Coronary artery (tissue), 2 donors: ENCODE data around the gene CARMIL3.
"Not testable (repeated sequence)": the region's sequence is repeated elsewhere in the genome, so short reads cannot be mapped to it uniquely, and the experiment has no call there.

Experiments used
- DNase-seq: peaks from one replicate; pipeline ENCODE4 v3.0.0-alpha.2; 2017; ENCODE audit warnings: low spot score
- H3K27ac ChIP-seq, 2 donors: fragments of 200-600 bp; sonication (generic); one replicate each; pipeline ENCODE4 v1.5.1; 2016 to 2019
- H3K4me3 ChIP-seq: fragments of 200-600 bp; sonication (generic); 2 replicates; pipeline ENCODE4 v1.5.1; 2016; ENCODE audit warnings: mild to moderate bottlenecking, moderate library complexity
- CTCF ChIP-seq: fragments of 200-600 bp; sonication (generic); IDR thresholded peaks from one replicate; pipeline ENCODE4 v1.5.1; 2019; ENCODE audit warnings: antibody characterized with exemption

CARMIL3 gene

DNA sequence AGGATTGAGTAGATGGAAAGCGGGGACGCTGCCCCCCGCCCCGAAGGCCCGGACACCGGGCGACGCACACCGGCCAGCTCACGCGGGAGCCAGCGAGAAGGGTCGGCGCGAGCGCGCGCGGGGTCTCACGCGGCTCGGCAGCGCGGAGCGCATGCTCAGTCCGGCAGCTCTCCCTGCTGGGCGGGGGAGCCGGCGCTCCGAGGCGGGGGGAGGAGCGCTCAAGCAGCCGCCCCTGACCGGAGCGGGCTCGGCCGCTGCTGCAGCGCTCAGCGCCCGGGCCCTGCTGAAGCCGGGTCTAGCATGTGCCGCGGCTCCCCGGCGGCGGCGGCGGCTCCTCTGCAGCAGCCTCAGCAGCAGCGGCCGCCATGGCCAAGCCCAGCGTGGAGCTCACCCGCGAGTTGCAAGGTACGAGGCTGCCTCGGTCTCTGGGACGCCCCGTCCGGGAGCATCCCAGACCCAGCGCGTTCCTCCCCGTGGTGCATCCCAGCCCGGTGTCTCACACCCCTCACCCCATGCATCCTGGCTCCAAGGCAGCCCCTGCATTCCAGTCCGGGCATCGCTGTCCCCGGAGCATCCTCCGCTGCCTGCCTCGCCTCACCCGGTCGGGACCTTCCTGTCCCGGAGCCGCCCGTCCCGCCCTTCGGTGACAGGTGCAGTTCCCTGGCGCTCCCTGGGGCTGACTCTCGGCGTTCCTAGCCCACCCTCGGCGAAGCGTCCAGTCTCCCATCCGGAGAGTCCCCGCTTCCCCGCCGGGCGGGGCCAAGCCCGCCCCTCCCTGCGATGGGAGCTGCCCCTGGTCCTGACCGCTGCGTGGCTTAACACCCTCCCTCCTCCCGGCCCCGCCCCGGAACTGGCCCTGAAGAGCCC, at the start of gene CARMIL3:
TSS of gene CARMIL3 (plus strand) at position 221 of the 867 bp plus-strand sequence. CDS start at position 366, 145 bp downstream.
- peak within 1 kb of the TSS in 1 of 2 donors; percentile 23 for H3K27ac ChIP-seq
- peak; percentile 75 for DNase-seq
- peak within 1 kb of the TSS; percentile 77 for H3K4me3 ChIP-seq
- no peak for TF ChIP-seq CTCF

DNA sequence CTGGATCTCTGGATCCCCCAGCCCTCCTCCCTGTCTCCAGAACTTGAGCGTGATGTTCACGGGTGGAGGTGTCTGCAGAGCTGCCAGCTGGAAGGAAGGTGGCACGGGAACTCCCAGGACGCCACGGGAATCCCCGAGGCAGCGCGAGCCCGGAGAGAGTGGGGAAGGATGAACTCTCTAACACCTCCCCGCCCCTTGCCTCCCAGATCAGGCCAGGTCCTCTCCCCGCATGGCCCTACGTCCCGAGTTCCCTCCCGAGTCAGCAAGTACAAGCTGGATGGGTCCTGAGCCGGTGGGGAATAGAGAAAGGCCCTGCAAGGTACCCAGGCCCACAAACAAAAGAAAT, 45.4 kb upstream of the CARMIL3 start:
- peak overlapping the region; percentile 59 for H3K4me3 ChIP-seq
- DNase-seq = not testable (repeated sequence)
- peak overlapping the region in 1 of 2 donors; percentile 22 for H3K27ac ChIP-seq

DNA sequence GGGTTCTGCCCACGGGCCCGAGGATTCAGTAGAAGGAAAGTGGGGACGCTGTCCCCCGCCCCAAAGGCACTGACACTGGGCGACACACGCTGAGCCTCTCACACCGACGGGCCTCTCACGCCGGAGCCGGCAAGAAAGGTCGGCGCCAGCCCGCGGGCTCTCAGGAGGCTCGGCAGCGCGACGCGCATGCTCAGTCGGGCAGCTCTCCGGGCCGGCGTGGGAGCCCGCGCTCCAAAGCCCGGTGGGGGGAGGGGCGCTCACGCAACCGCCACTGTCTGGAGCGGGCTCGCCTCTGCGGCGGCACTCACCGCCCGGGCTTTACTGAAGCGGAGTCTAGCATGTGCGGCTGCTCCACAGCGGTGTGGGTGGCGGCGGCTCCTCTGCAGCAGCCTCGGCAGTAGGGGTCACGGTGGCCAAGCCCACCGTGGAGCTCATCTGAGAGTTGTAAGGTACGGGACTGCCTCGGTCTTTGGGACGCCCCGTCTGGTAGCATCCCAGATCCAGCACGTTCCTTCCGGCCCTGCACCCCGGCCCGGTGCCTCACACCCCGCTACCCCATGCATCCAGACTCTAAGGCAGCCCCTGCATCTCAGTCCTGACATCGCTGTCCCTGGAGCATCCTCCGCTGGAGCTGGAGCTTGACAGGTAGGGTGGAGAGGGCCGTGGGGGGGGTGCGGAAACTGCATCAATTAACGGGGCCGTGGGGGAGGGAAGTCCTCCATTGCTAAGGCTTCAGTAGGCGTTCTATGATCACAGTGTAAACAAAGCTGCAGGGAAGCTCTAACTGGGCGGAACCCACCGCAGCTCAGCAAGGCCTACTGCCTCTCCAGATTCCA, 44.8 kb upstream of the CARMIL3 start:
- H3K4me3 ChIP-seq = peak overlapping the region; percentile 59
- not testable (repeated sequence) for DNase-seq
- peak overlapping the region in 1 of 2 donors; percentile 37 for H3K27ac ChIP-seq

- no peak for TF ChIP-seq CTCF
- Histone ChIP-seq H3K27ac (no peak overlapping the region), H3K4me3 (no peak overlapping the region)
- DNase-seq = no peak
Measured at GRCh38 chr14:24011051-24011450, 40.8 kb upstream of the CARMIL3 start.

- H3K27ac ChIP-seq = peak overlapping the region in 1 of 2 donors; percentile 74
- DNase-seq, H3K4me3 ChIP-seq: not testable (repeated sequence)
Measured at GRCh38 chr14:24012726-24013273, 39.0 kb upstream of the CARMIL3 start.

- H3K4me3 ChIP-seq = no peak overlapping the region
- peak; percentile 84 for TF ChIP-seq CTCF
- no peak overlapping the region for H3K27ac ChIP-seq
- DNase-seq = no peak
Measured at GRCh38 chr14:24013654-24014514, 37.9 kb upstream of the CARMIL3 start.

DNA sequence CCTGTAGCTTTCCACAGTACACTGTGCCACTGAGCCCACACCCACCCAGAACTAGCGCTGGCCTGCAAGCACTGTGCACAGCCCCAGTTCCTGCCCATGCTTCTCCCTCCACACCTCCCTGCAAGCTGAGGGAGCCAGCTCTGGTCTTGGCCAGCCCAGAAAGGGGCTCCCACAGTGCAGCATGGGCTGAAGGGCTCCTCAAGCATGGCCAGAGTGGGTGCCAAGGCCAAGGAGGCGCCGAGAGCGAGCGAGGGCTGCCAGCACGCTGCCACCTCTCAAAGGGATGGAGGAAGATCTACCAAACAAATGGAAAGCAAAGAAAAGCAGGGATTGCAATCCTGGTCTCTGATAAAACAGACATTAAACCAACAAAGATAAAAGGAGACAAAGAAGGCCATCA, 36.1 kb upstream of the CARMIL3 start:
- H3K4me3 ChIP-seq, DNase-seq, H3K27ac ChIP-seq: not testable (repeated sequence)

- H3K4me3 ChIP-seq, H3K27ac ChIP-seq, DNase-seq: not testable (repeated sequence)
Measured at GRCh38 chr14:24018978-24019377, 32.8 kb upstream of the CARMIL3 start.

DNA sequence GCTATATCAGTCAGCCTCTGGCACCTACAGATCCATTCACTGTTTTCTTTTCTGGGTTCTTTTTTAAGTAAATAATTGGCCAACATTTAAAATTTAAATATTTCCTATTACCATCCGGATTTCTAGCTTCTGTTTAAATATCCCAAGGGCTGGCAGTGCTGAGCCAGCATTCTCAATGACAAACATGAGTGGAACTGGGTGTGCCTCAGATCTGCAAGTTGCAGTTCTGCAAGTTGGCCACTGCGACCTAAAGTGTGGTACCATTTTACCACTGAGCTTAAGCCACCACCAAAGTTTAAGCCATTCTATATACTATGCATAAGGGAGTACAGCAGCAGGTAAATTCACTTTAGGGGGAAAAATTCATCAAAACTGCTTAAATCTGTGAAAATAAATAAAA, 31.9 kb upstream of the CARMIL3 start:
- not testable (repeated sequence) for DNase-seq, H3K4me3 ChIP-seq, H3K27ac ChIP-seq

DNA sequence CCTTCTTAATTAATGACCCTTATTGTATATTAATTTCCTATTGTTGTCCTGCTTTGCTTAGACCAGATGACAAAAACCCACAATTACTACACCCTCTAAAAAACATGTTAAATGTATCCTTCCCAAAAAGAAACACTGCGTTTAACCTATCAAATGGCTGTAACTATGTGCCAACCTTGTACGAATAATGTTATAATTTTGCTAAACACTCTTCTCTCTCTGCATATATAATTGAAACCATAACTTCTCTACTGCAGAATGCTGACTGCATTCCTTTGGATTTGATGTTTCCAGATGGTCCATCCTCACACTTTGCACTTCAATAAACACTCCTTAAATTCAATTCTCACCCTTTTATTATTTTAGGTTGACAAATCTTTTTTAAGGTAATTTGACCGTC, 31.3 kb upstream of the CARMIL3 start:
- not testable (repeated sequence) for H3K4me3 ChIP-seq, DNase-seq, H3K27ac ChIP-seq

GRCh38 chr14:24024939-24025418, 26.8 kb upstream of the CARMIL3 start:
- not testable (repeated sequence) for DNase-seq, H3K4me3 ChIP-seq, H3K27ac ChIP-seq

- H3K4me3 ChIP-seq, H3K27ac ChIP-seq, DNase-seq: not testable (repeated sequence)
Measured at GRCh38 chr14:24029687-24030086, 22.1 kb upstream of the CARMIL3 start.

GRCh38 chr14:24031331-24031730, 20.5 kb upstream of the CARMIL3 start:
- not testable (repeated sequence) for H3K4me3 ChIP-seq, H3K27ac ChIP-seq, DNase-seq
